HUES6 (cell line): ENCODE measurements around the gene CACNB1.

ENCODE experiments used
- H3K27ac ChIP-seq: 2 replicates; pipeline ENCODE4 v1.7.0; 2013; ENCODE audit warnings: low read depth, mild to moderate bottlenecking, low read length, inconsistent platforms
- H3K27me3 ChIP-seq: 2 replicates; pipeline ENCODE4 v1.6.1; 2013; ENCODE audit warnings: low read length; ENCODE audit not compliant: control insufficient read depth, insufficient read depth
- H3K36me3 ChIP-seq: 2 replicates; pipeline ENCODE4 v1.6.1; 2013; ENCODE audit warnings: low read length; ENCODE audit not compliant: control insufficient read depth, insufficient read depth
- H3K4me1 ChIP-seq: 2 replicates; pipeline ENCODE4 v1.6.1; 2013; ENCODE audit warnings: low read length; ENCODE audit not compliant: control insufficient read depth, insufficient read depth
- H3K4me3 ChIP-seq: 2 replicates; pipeline ENCODE4 v1.5.1; 2013; ENCODE audit warnings: low read depth, low read length
- H3K9ac ChIP-seq: one replicate; pipeline ENCODE4 v1.6.1; 2013; ENCODE audit warnings: mild to moderate bottlenecking, low read length
- H3K9me3 ChIP-seq: 2 replicates; pipeline ENCODE4 v1.6.1; 2013; ENCODE audit warnings: low read depth, low read length; ENCODE audit not compliant: control insufficient read depth, insufficient read depth

Gene CACNB1

GRCh38 chr17:39186481-39187002 lies 10.9 kb downstream of the CACNB1 start:
- no peak overlapping the region for H3K9ac ChIP-seq
- no peak overlapping the region for H3K4me3 ChIP-seq
- no peaks in the 10 kb centered on the region for H3K27me3 ChIP-seq
- no peaks in the 10 kb centered on the region for H3K4me1 ChIP-seq
- peaks cover 58% of the 10 kb centered on the region for H3K36me3 ChIP-seq
- H3K9me3 ChIP-seq: no peaks in the 10 kb centered on the region
- no peak overlapping the region for H3K27ac ChIP-seq

GRCh38 chr17:39183720-39184119 lies 13.7 kb downstream of the CACNB1 start:
- no peaks in the 10 kb centered on the region for H3K27me3 ChIP-seq
- no peak overlapping the region for H3K27ac ChIP-seq
- no peaks in the 10 kb centered on the region for H3K4me1 ChIP-seq
- no peaks in the 10 kb centered on the region for H3K9me3 ChIP-seq
- peaks cover 52% of the 10 kb centered on the region for H3K36me3 ChIP-seq
- H3K9ac ChIP-seq: no peak overlapping the region
- H3K4me3 ChIP-seq: no peak overlapping the region

DNA sequence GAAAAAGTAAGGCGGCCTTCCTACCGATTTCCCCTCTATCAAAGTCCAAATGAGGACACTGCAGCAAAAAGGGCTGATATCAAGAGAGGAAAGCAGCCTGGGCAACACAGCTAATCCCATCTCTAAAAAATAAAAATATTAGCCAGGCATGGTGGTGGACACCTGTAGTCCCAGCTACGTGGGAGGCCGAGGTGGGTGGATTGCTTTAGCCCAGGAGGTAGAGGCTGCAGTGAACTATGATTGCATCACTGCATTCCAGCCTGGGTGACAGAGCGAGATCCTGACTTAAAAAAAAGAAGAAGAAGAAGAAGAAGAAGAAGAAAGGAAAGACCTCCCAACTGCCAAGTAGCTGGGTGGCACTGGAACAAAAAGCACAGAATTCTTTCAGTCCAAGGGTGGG lies 14.4 kb downstream of the CACNB1 start:
- H3K27ac ChIP-seq: no peak overlapping the region
- H3K4me1 ChIP-seq: no peaks in the 10 kb centered on the region
- peaks cover 48% of the 10 kb centered on the region for H3K36me3 ChIP-seq
- H3K27me3 ChIP-seq: no peaks in the 10 kb centered on the region
- no peak overlapping the region for H3K4me3 ChIP-seq
- H3K9me3 ChIP-seq: no peaks in the 10 kb centered on the region
- H3K9ac ChIP-seq: no peak overlapping the region

DNA sequence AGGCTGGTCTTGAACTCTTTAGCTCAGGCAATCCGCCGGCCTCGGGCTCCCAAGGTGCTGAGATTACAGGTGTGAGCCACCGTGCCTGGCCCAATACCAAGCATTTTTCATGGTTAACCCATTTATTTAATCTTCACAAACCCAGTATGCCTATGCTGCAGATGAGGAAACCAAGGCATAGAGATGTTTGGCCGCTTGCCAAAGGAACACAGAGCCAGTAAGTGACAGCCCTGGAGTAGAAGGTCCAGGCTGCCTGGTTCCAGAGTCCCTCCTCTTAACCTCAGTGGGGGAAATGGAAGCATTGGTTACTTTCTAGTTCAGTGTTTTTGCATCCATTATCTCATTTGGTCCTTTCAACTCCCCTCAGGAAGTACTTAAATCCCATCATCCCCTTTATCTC lies 16.2 kb downstream of the CACNB1 start:
- no peaks in the 10 kb centered on the region for H3K9me3 ChIP-seq
- no peak overlapping the region for H3K4me3 ChIP-seq
- H3K36me3 ChIP-seq: peaks cover 38% of the 10 kb centered on the region
- H3K9ac ChIP-seq: no peak overlapping the region
- no peaks in the 10 kb centered on the region for H3K27me3 ChIP-seq
- no peak overlapping the region for H3K27ac ChIP-seq
- H3K4me1 ChIP-seq: 0 out of 2 replicates have a peak, but pooled peaks cover 3% of the 10 kb centered on the region

DNA sequence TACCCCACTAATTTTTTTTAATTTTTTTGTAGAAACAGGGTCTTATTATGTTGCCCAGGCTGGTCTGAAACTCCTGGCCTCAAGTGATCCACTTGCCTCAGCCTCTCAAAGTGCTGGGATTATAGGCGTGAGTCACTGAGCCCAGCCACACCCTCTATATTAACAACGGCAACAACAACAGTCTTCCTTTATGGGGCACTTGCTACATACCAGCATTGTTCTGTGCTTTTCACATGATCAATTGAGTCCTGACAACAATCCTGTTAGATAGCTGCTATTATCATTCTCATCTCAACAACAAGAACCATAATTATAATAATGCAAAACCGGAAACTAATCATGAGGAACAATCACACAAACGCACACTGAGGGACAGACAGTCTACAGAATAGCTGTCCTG lies 18.9 kb downstream of the CACNB1 start:
- Histone ChIP-seq H3K27ac (no peak overlapping the region), H3K9ac (no peak overlapping the region), H3K27me3 (no peaks in the 10 kb centered on the region)

DNA sequence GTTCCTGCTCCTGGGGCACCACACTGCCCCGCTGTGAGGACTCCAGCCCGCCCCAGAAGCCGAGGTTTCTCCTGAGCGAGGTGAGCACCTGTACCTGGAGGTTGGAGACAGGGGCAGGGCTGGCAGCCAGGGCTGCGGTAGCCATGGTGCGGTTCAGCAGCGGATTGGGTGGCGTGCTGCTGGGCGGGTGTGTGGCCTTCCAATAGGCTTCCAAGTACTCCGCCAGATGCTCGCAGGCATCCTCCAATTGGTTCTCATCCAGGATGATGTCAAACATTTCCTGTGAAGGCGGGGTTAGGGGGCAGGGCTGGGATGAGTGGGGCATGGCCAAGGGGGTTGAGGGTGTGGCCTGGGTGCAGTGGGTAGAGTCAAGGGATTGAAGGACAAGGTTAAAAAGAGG lies 20.2 kb downstream of the CACNB1 start:
- Histone ChIP-seq H3K4me1 (peaks cover 16% of the 10 kb centered on the region), H3K36me3 (peaks cover 8% of the 10 kb centered on the region; the same call in 1 of the 2 replicates), H3K27me3 (no peaks in the 10 kb centered on the region), H3K4me3 (peak overlapping the region; percentile 26; the same call in 1 of the 2 replicates), H3K9ac (no peak overlapping the region), H3K27ac (no peak overlapping the region), H3K9me3 (no peaks in the 10 kb centered on the region)

More for the DNA sequence above, 18.9 kb downstream of the CACNB1 start:
- H3K4me3 ChIP-seq: no peak overlapping the region
- H3K36me3 ChIP-seq: peaks cover 17% of the 10 kb centered on the region
- H3K4me1 ChIP-seq: peaks cover 11% of the 10 kb centered on the region
- no peaks in the 10 kb centered on the region for H3K9me3 ChIP-seq

- H3K36me3 ChIP-seq: peaks cover 4% of the 10 kb centered on the region; the same call in 1 of the 2 replicates
- no peaks in the 10 kb centered on the region for H3K27me3 ChIP-seq
- H3K9ac ChIP-seq: no peak overlapping the region
- H3K4me1 ChIP-seq: peaks cover 22% of the 10 kb centered on the region
- H3K4me3 ChIP-seq: no peak overlapping the region
- no peaks in the 10 kb centered on the region for H3K9me3 ChIP-seq
- no peak overlapping the region for H3K27ac ChIP-seq
These were observed 21.8 kb downstream of the CACNB1 start for GRCh38 chr17:39175695-39176093.

GRCh38 chr17:39174920-39175694 lies 22.4 kb downstream of the CACNB1 start:
- Histone ChIP-seq H3K27ac (no peak overlapping the region), H3K4me1 (peaks cover 22% of the 10 kb centered on the region), H3K9ac (no peak overlapping the region), H3K27me3 (no peaks in the 10 kb centered on the region), H3K4me3 (peak overlapping the region; percentile 25), H3K9me3 (no peaks in the 10 kb centered on the region), H3K36me3 (peaks cover 4% of the 10 kb centered on the region; the same call in 1 of the 2 replicates)

GRCh38 chr17:39173526-39174274 lies 23.8 kb downstream of the CACNB1 start:
- H3K4me1 ChIP-seq: peaks cover 22% of the 10 kb centered on the region

GRCh38 chr17:39173080-39173479 lies 24.4 kb downstream of the CACNB1 start:
- H3K36me3 ChIP-seq: peaks cover 4% of the 10 kb centered on the region; the same call in 1 of the 2 replicates
- no peak overlapping the region for H3K4me3 ChIP-seq
- no peaks in the 10 kb centered on the region for H3K27me3 ChIP-seq
- no peak overlapping the region for H3K27ac ChIP-seq
- no peak overlapping the region for H3K9ac ChIP-seq
- H3K4me1 ChIP-seq: peaks cover 22% of the 10 kb centered on the region
- H3K9me3 ChIP-seq: no peaks in the 10 kb centered on the region

More at GRCh38 chr17:39173526-39174274, 23.8 kb downstream of the CACNB1 start:
- Histone ChIP-seq H3K27me3 (no peaks in the 10 kb centered on the region), H3K36me3 (peaks cover 4% of the 10 kb centered on the region; the same call in 1 of the 2 replicates), H3K4me3 (no peak overlapping the region), H3K27ac (no peak overlapping the region), H3K9ac (no peak overlapping the region), H3K9me3 (no peaks in the 10 kb centered on the region)

DNA sequence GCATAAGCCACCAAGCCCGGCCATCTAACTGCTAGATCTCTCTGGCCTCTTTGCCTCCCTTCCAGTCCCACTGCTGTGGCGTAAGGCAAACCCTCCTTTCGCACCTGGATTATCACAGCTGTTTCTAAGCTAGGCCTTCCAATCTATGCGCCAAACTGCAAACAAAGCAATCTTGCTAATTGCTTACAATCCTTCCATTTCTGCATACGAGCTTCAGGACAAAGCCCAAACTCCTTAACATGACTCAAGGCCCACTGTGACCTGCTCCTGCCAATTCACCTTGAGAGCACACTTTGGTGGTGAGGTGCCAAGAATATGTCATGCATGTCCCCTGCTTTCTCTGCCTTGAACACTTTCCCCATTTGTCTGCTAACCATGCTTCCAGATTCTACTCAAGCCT lies 25.5 kb downstream of the CACNB1 start:
- no peak overlapping the region for H3K9ac ChIP-seq
- no peaks in the 10 kb centered on the region for H3K27me3 ChIP-seq
- H3K4me3 ChIP-seq: no peak overlapping the region
- peaks cover 25% of the 10 kb centered on the region for H3K4me1 ChIP-seq
- H3K27ac ChIP-seq: no peak overlapping the region
- H3K9me3 ChIP-seq: no peaks in the 10 kb centered on the region
- 0 out of 2 replicates have a peak, but pooled peaks cover 4% of the 10 kb centered on the region for H3K36me3 ChIP-seq
